PC-9 (cell line): ENCODE results near the gene KRTAP10-5. TPM values are rescaled to one million over a fixed set of nuclear protein-coding genes. Genes with fewer than 3 reads are reported as not detected.

Source experiments
- BruUV-seq: library from RNA; stranded (reverse); fragments of 400-500 nt; replicated peaks from 2 replicates; lab custom pipeline; 2021; lab: Mats Ljungman, UMichigan
- CTCF ChIA-PET: fragments of 300-600 bp; sonication (Branson Sonifier 250); formaldehyde crosslinking; loops from one replicate; lab custom pipeline; 2022; ENCODE audit warnings: antibody characterized with exemption; lab: Charles Lee
- POLR2A ChIA-PET: fragments of 300-600 bp; sonication (Branson Sonifier 250); formaldehyde crosslinking; loops from one replicate; lab custom pipeline; 2022; ENCODE audit warnings: antibody characterized with exemption; ENCODE audit not compliant: unreplicated experiment; lab: Charles Lee
- DNase-seq, 2 experiments: peaks; one replicate each; pipeline versions ENCODE4 v3.0.0 to v3.0.0-alpha.2; 2015 to 2022; ENCODE audit warnings: mixed read lengths in 1 of 2
- H2AFZ ChIP-seq: fragments of 200-600 bp; sonication (generic); 2 replicates; pipeline ENCODE4 v1.8.1; 2017; ENCODE audit warnings: antibody characterized with exemption
- H3F3A ChIP-seq: fragments of 200-600 bp; sonication (generic); 2 replicates; pipeline ENCODE4 v1.8.1; 2017; ENCODE audit warnings: antibody characterized with exemption, mild to moderate bottlenecking, low read depth; ENCODE audit not compliant: insufficient read depth
- H3K27ac ChIP-seq: fragments of 200-600 bp; sonication (generic); 2 replicates; pipeline ENCODE4 v1.6.1; 2016; ENCODE audit warnings: mixed run types
- H3K27me3 ChIP-seq: fragments of 200-600 bp; sonication (generic); 2 replicates; pipeline ENCODE4 v1.6.1; 2016; ENCODE audit warnings: low read depth, mixed run types; ENCODE audit not compliant: insufficient read depth
- H3K36me3 ChIP-seq: fragments of 200-600 bp; sonication (generic); 2 replicates; pipeline ENCODE4 v1.6.1; 2016; ENCODE audit warnings: low read depth, mixed run types
- H3K4me1 ChIP-seq: fragments of 200-600 bp; sonication (generic); replicated peaks from 2 replicates; pipeline ENCODE4 v1.6.1; 2016; ENCODE audit warnings: mixed run types; ENCODE audit not compliant: insufficient read depth
- H3K4me2 ChIP-seq: fragments of 200-600 bp; sonication (generic); 2 replicates; pipeline ENCODE4 v1.6.1; 2017; ENCODE audit warnings: mixed run types
- H3K4me3 ChIP-seq: fragments of 200-600 bp; sonication (generic); 2 replicates; pipeline ENCODE4 v1.6.1; 2016; ENCODE audit warnings: mixed run types
- H3K79me2 ChIP-seq: fragments of 200-600 bp; sonication (generic); 2 replicates; pipeline ENCODE4 v1.6.1; 2017; ENCODE audit warnings: low read depth, mixed run types
- H3K9me2 ChIP-seq: fragments of 200-600 bp; sonication (generic); 2 replicates; pipeline ENCODE4 v1.8.1; 2017; ENCODE audit warnings: mild to moderate bottlenecking; ENCODE audit not compliant: insufficient read depth
- H3K9me3 ChIP-seq: fragments of 200-600 bp; sonication (generic); 2 replicates; pipeline ENCODE4 v1.8.1; 2016; ENCODE audit warnings: low read depth; ENCODE audit not compliant: insufficient read depth
- H4K20me1 ChIP-seq: fragments of 200-600 bp; sonication (generic); 2 replicates; pipeline ENCODE4 v1.8.1; 2017; ENCODE audit not compliant: insufficient read depth
- EZH2 ChIP-seq: fragments of 200-600 bp; sonication (generic); IDR thresholded peaks from 2 replicates; pipeline ENCODE4 v1.8.0; 2017; ENCODE audit warnings: antibody characterized with exemption, low read depth
- intact Hi-C: fragments of 100-400 bp; cut with micrococcal nuclease; formaldehyde crosslinking; loops from one replicate; pipeline ENCODE4 v1.10.0; 2022; ENCODE audit not compliant: unreplicated experiment
- total RNA-seq: library from RNA; stranded (reverse); gene quantifications from 2 replicates; pipeline ENCODE4 v1.2.3, GENCODE V29; 2021
- TF ChIP-seq, protein P1 (sequence below): fragments of 200-600 bp; sonication (generic); conservative IDR thresholded peaks from 2 replicates; pipeline ENCODE4 v1.6.1; 2017; ENCODE audit warnings: mixed run types, antibody characterized with exemption, mild to moderate bottlenecking, moderate library complexity

KRTAP10-5 gene
- total RNA-seq, 1 experiment from 2014 or later: not detected

DNA sequence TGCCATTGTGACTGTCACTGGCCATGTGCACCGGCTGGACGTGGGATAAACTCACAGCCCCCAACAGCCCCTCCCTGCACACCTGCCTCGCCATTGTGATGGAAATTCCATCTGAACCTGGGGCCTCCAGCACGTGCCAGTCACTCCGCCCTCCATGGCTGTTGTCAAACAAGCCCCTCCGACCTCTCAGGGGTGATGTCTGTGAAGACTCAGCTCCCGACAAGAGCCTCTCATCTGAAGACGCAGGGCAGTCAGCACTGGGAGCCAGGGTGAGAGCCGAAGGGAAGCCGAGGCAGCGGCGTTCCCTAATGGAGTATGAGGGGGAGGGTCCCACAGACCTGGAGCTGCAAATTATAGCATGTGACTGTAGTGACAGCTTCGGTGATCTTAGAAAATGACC lies 27.7 kb downstream of the KRTAP10-5 start:
- no peaks in the 10 kb centered on the region for H3K36me3 ChIP-seq
- no peak overlapping the region for H3K4me3 ChIP-seq
- no peaks in the 10 kb centered on the region for H4K20me1 ChIP-seq
- DNase-seq: no peak
- no peaks in the 10 kb centered on the region for H3K9me3 ChIP-seq
- intact Hi-C loops: no loop called here
- H3K27me3 ChIP-seq: peaks cover 70% of the 10 kb centered on the region
- H3K4me2 ChIP-seq: no peak overlapping the region
- TF ChIP-seq EZH2: no peak
- TF ChIP-seq, protein P1, sequence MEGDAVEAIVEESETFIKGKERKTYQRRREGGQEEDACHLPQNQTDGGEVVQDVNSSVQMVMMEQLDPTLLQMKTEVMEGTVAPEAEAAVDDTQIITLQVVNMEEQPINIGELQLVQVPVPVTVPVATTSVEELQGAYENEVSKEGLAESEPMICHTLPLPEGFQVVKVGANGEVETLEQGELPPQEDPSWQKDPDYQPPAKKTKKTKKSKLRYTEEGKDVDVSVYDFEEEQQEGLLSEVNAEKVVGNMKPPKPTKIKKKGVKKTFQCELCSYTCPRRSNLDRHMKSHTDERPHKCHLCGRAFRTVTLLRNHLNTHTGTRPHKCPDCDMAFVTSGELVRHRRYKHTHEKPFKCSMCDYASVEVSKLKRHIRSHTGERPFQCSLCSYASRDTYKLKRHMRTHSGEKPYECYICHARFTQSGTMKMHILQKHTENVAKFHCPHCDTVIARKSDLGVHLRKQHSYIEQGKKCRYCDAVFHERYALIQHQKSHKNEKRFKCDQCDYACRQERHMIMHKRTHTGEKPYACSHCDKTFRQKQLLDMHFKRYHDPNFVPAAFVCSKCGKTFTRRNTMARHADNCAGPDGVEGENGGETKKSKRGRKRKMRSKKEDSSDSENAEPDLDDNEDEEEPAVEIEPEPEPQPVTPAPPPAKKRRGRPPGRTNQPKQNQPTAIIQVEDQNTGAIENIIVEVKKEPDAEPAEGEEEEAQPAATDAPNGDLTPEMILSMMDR: no peak
- H2AFZ ChIP-seq: no peak overlapping the region
- H3K79me2 ChIP-seq: no peaks in the 10 kb centered on the region
- no peaks in the 10 kb centered on the region for H3F3A ChIP-seq
- no peaks in the 10 kb centered on the region for H3K4me1 ChIP-seq
- no TSS peak for BruUV-seq
- ChIA-PET POLR2A (no interaction called here), CTCF (no interaction called here)
- no peak overlapping the region for H3K27ac ChIP-seq
- no peaks in the 10 kb centered on the region for H3K9me2 ChIP-seq

DNA sequence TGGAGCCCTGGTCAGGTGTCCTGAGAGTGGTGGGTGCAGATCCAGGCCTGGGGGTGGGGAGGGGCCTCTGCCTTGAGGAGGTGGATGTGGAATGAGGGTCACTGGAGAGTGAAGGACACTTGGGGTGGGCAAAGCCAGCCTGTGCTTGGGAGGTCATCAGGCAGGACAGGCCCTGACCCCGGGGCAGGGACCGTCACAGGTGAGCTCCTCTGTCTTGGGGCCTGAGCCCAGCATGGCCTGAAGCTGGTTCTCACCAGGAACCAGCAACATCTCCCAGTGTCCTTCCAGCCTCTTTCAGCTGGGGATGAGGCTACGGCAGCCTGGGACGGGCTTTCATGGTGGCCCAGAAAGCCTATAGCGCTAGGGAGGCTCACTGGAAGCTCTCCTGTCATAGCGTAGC lies 28.3 kb downstream of the KRTAP10-5 start:
- no peaks in the 10 kb centered on the region for H3K4me1 ChIP-seq
- no peak for DNase-seq
- H3K27me3 ChIP-seq: peaks cover 73% of the 10 kb centered on the region
- intact Hi-C loops: no loop called here
- H3F3A ChIP-seq: no peaks in the 10 kb centered on the region
- CTCF ChIA-PET: no interaction called here
- no peak overlapping the region for H3K4me2 ChIP-seq
- no peaks in the 10 kb centered on the region for H3K9me2 ChIP-seq
- POLR2A ChIA-PET: no interaction called here
- no peaks in the 10 kb centered on the region for H3K79me2 ChIP-seq
- no peak overlapping the region for H3K27ac ChIP-seq
- no peaks in the 10 kb centered on the region for H3K9me3 ChIP-seq
- no peak for TF ChIP-seq EZH2
- TF ChIP-seq, protein P1: no peak
- no peaks in the 10 kb centered on the region for H4K20me1 ChIP-seq
- H2AFZ ChIP-seq: no peak overlapping the region
- H3K4me3 ChIP-seq: no peak overlapping the region
- no peaks in the 10 kb centered on the region for H3K36me3 ChIP-seq
- BruUV-seq: no TSS peak

DNA sequence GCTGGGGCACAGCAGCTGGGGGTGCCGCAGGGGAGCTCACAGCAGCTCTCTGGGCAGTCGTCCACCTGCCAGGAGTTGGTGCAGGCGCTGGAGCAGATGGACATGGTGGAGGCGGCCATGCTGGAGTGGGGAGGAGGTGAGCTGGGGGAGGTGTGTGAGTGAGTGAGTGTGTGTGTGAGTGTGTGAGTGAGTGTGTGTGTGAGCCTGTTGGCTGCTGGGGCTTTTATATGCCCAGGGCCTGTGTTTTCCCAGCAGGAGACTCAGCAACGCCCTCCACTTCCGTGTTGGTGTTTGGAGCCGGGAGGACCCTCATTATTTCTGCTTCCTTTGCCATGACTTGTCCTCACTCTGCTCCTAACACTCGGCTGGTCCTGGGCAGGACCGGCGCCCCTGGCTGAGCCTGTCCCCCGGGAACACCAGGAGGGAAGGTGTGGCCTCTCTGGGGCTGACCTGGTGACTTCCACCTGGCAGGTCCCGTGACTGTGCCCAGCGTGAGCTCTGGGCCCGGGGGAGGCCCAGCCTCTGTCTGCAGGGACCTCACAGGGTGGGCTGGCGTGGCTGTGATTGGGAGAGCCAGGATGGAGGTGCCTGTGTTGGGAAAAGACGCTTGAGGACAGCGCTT lies 29.0 kb downstream of the KRTAP10-5 start, which contains the start of gene KRTAP10-2:
Gene KRTAP10-2, minus strand, starts transcription at position 166 of the 622 bp plus-strand sequence. Its CDS starts 47 bp downstream, at position 119.
- no peaks in the 10 kb centered on the region for H4K20me1 ChIP-seq
- no peak for DNase-seq
- peaks cover 73% of the 10 kb centered on the region for H3K27me3 ChIP-seq
- H2AFZ ChIP-seq: no peak within 1 kb of the TSS
- TF ChIP-seq, protein P1: no peak
- TF ChIP-seq EZH2: no peak
- POLR2A ChIA-PET: interaction anchor here (0.5 kb wide), 1 partner anchor 90 kb away, joined by 9 read pairs; no protein-coding TSS in a partner anchor
- no peaks in the 10 kb centered on the region for H3K36me3 ChIP-seq
- no peaks in the 10 kb centered on the region for H3K9me3 ChIP-seq
- BruUV-seq: no TSS peak
- no peaks in the 10 kb centered on the region for H3K79me2 ChIP-seq
- CTCF ChIA-PET: no interaction called here
- H3K4me1 ChIP-seq: no peaks in the 10 kb centered on the region
- H3F3A ChIP-seq: no peaks in the 10 kb centered on the region
- H3K9me2 ChIP-seq: no peaks in the 10 kb centered on the region
- H3K4me2 ChIP-seq: no peak within 1 kb of the TSS
- intact Hi-C loops: no loop called here
- H3K4me3 ChIP-seq: no peak within 1 kb of the TSS
- H3K27ac ChIP-seq: no peak within 1 kb of the TSS
